ENCODE measurements around the gene FOXB1. TPM values are rescaled to one million over a fixed set of nuclear protein-coding genes. Genes with fewer than 3 reads are reported as not detected.

The FOXB1 gene
- not detected in 5 replicates for total RNA-seq (2022; extraction: Qiagen RNA extraction)

GRCh38 chr15:60004009-60004845 lies at the start of gene FOXB1:
TSS of gene FOXB1 (plus strand) at chr15:60004311. CDS start at chr15:60004964, 653 bp downstream.

